ENCODE results near the gene SH3RF3. TPM values are rescaled to one million over a fixed set of nuclear protein-coding genes. Genes with fewer than 3 reads are reported as not detected.

SH3RF3 gene
- total RNA-seq, 1 donor from 2014 or later, result 7.3 TPM

GRCh38 chr2:109266998-109267854, 138.2 kb downstream of the SH3RF3 start:
- no peak for FAIRE-seq
- H3K27ac ChIP-seq (ENCODE audit: low read depth, low read length), result no peak overlapping the region
- H3K4me2 ChIP-seq (ENCODE audit: low read length), result no peak overlapping the region
- peaks cover 27% of the 10 kb centered on the region for H3K4me1 Mint-ChIP-seq (ENCODE audit: low read depth, unreplicated experiment)
- H3K36me3 Mint-ChIP-seq (ENCODE audit: low read depth, unreplicated experiment), result peaks cover 4% of the 10 kb centered on the region
- no peak for DNase-seq (ENCODE audit: low read depth)
- peaks cover 10% of the 10 kb centered on the region for H3K27me3 Mint-ChIP-seq (ENCODE audit: low read depth, unreplicated experiment)
- TF ChIP-seq EZH2 (IDR thresholded peaks at IDR 0.05; ENCODE audit: insufficient read depth, low read length), result no peak
- TF ChIP-seq, protein P1, sequence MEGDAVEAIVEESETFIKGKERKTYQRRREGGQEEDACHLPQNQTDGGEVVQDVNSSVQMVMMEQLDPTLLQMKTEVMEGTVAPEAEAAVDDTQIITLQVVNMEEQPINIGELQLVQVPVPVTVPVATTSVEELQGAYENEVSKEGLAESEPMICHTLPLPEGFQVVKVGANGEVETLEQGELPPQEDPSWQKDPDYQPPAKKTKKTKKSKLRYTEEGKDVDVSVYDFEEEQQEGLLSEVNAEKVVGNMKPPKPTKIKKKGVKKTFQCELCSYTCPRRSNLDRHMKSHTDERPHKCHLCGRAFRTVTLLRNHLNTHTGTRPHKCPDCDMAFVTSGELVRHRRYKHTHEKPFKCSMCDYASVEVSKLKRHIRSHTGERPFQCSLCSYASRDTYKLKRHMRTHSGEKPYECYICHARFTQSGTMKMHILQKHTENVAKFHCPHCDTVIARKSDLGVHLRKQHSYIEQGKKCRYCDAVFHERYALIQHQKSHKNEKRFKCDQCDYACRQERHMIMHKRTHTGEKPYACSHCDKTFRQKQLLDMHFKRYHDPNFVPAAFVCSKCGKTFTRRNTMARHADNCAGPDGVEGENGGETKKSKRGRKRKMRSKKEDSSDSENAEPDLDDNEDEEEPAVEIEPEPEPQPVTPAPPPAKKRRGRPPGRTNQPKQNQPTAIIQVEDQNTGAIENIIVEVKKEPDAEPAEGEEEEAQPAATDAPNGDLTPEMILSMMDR (IDR thresholded peaks at IDR 0.05; ENCODE audit: insufficient read depth, low read depth, low read length), result no peak
- peaks cover 57% of the 10 kb centered on the region for H4K20me1 ChIP-seq (ENCODE audit: insufficient read depth, low read length)
- H3K36me3 ChIP-seq (ENCODE audit: insufficient read depth, low read length), result no peaks in the 10 kb centered on the region
- no peak overlapping the region for H2AFZ ChIP-seq (ENCODE audit: low read depth, low read length)
- H3K4me1 ChIP-seq (ENCODE audit: insufficient read depth, low read length), result peaks cover 1% of the 10 kb centered on the region
- H3K79me2 ChIP-seq (ENCODE audit: insufficient read depth, low read length), result no peaks in the 10 kb centered on the region
- no peak overlapping the region for H3K9ac ChIP-seq (ENCODE audit: low read length)
- peaks cover 2% of the 10 kb centered on the region for H3K9me3 Mint-ChIP-seq (ENCODE audit: unreplicated experiment)
- H3K4me3 Mint-ChIP-seq (ENCODE audit: unreplicated experiment), result no peak overlapping the region
- peaks cover 2% of the 10 kb centered on the region for H3K27me3 ChIP-seq (ENCODE audit: insufficient read depth, low read length)
- H3K9me3 ChIP-seq (ENCODE audit: insufficient read depth, low read depth, low read length), result no peaks in the 10 kb centered on the region
- H3K4me3 ChIP-seq (ENCODE audit: insufficient read depth, low read depth, low read length), result no peak overlapping the region
- peak overlapping the region; percentile 75 for H3K27ac Mint-ChIP-seq (ENCODE audit: unreplicated experiment)

DNA sequence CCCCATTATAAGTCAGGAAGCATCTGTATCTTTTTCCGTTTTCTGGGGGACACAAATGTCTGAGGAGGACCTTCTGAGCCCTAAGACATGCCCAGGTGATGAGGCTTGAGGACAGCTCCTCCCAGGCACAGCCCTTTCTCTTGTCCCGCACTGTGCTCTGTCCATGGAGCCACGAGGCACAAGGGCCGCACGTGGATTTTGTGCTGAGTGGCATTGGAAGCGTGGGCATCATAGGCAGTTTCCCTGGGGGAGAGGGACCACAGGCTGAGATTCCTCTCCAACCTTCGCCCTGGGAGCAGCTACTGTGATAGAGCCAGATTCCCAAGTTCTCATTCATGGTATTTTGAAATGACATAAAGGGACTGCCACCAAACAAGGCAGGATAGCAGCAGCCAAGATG, 139.9 kb downstream of the SH3RF3 start:
- peaks cover 16% of the 10 kb centered on the region for H3K27me3 Mint-ChIP-seq (ENCODE audit: low read depth, unreplicated experiment)
- Histone ChIP-seq H3K4me3 (ENCODE audit: insufficient read depth, low read depth, low read length) (no peak overlapping the region), H3K4me1 (ENCODE audit: insufficient read depth, low read length) (peaks cover 7% of the 10 kb centered on the region), H3K79me2 (ENCODE audit: insufficient read depth, low read length) (peaks cover 3% of the 10 kb centered on the region), H3K27ac (ENCODE audit: low read depth, low read length) (no peak overlapping the region), H2AFZ (ENCODE audit: low read depth, low read length) (no peak overlapping the region), H3K9ac (ENCODE audit: low read length) (no peak overlapping the region), H4K20me1 (ENCODE audit: insufficient read depth, low read length) (peaks cover 65% of the 10 kb centered on the region), H3K9me3 (ENCODE audit: insufficient read depth, low read depth, low read length) (no peaks in the 10 kb centered on the region), H3K4me2 (ENCODE audit: low read length) (no peak overlapping the region), H3K36me3 (ENCODE audit: insufficient read depth, low read length) (no peaks in the 10 kb centered on the region), H3K27me3 (ENCODE audit: insufficient read depth, low read length) (peaks cover 2% of the 10 kb centered on the region)
- peaks cover 2% of the 10 kb centered on the region for H3K9me3 Mint-ChIP-seq (ENCODE audit: unreplicated experiment)
- no peak overlapping the region for H3K4me3 Mint-ChIP-seq (ENCODE audit: unreplicated experiment)
- no peak for TF ChIP-seq EZH2 (IDR thresholded peaks at IDR 0.05; ENCODE audit: insufficient read depth, low read length)
- TF ChIP-seq, protein P1 (IDR thresholded peaks at IDR 0.05; ENCODE audit: insufficient read depth, low read depth, low read length), result no peak
- H3K4me1 Mint-ChIP-seq (ENCODE audit: low read depth, unreplicated experiment), result peaks cover 22% of the 10 kb centered on the region
- FAIRE-seq, result no peak
- H3K27ac Mint-ChIP-seq (ENCODE audit: unreplicated experiment), result no peak overlapping the region
- H3K36me3 Mint-ChIP-seq (ENCODE audit: low read depth, unreplicated experiment), result peaks cover 2% of the 10 kb centered on the region
- DNase-seq (ENCODE audit: low read depth), result no peak
